ENCODE data around the gene CDON.

CDON gene

DNA sequence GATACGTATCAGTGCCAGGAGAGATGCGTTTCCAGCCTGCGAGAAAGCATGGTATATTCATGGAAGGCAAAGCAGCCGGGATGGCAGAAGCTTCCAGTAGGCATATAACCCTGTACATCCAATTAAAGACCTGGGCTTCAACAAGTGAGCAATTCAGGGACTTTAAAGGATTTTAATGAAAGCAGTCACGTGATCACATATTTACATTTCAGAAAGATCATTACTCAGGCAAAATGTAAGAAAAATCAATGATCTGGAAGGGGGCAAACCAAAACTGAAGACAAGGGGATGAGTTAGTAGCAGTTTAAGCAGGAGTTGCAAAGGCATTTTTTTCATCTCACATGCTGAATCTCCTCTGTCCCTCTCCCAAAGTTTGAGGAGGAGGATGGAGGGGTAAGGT lies 7.8 kb downstream of the CDON start:
- TF ChIP-seq, protein P1, sequence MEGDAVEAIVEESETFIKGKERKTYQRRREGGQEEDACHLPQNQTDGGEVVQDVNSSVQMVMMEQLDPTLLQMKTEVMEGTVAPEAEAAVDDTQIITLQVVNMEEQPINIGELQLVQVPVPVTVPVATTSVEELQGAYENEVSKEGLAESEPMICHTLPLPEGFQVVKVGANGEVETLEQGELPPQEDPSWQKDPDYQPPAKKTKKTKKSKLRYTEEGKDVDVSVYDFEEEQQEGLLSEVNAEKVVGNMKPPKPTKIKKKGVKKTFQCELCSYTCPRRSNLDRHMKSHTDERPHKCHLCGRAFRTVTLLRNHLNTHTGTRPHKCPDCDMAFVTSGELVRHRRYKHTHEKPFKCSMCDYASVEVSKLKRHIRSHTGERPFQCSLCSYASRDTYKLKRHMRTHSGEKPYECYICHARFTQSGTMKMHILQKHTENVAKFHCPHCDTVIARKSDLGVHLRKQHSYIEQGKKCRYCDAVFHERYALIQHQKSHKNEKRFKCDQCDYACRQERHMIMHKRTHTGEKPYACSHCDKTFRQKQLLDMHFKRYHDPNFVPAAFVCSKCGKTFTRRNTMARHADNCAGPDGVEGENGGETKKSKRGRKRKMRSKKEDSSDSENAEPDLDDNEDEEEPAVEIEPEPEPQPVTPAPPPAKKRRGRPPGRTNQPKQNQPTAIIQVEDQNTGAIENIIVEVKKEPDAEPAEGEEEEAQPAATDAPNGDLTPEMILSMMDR (conservative IDR thresholded peaks at IDR 0.05; ENCODE audit: low read depth, low read length): no peak
- no peak for DNase-seq (ENCODE audit: low read depth)

GRCh38 chr11:126054408-126054807 lies 8.3 kb downstream of the CDON start:
- DNase-seq (ENCODE audit: low read depth): no peak
- H3K4me3 ChIP-seq (ENCODE audit: low read length): no peak overlapping the region
- TF ChIP-seq, protein P1 (conservative IDR thresholded peaks at IDR 0.05; ENCODE audit: low read depth, low read length): no peak

More for the DNA sequence above, 7.8 kb downstream of the CDON start:
- H3K4me3 ChIP-seq (ENCODE audit: low read length): no peak overlapping the region

- DNase-seq (ENCODE audit: low read depth): no peak
Observed at GRCh38 chr11:126053415-126054286, 9.0 kb downstream of the CDON start.

GRCh38 chr11:126051117-126051516 lies 11.5 kb downstream of the CDON start:
- no peak for DNase-seq (ENCODE audit: low read depth)
- no peak overlapping the region for H3K4me3 ChIP-seq (ENCODE audit: low read length)
- TF ChIP-seq, protein P1 (conservative IDR thresholded peaks at IDR 0.05; ENCODE audit: low read depth, low read length): no peak

More at GRCh38 chr11:126053415-126054286, 9.0 kb downstream of the CDON start:
- H3K4me3 ChIP-seq (ENCODE audit: low read length): no peak overlapping the region
- TF ChIP-seq, protein P1 (conservative IDR thresholded peaks at IDR 0.05; ENCODE audit: low read depth, low read length): no peak

DNA sequence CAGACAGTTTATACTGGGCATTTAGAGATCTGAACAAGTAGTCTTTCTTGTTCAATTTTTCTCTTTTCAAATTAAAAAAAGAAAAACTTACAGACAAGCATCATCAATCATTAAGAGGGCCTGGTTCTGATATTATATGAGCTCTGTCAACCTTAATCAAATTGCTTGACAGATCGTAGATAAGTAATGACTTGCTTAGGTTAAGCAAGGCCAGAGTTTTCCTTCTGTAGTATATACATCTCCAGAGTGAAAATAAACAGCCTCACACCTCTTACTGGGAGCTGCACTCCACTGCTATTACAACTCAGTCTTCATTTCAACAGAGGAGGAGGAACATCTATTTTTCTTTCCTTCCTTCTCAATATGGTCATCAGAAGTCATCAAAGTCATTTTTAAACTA lies 13.5 kb downstream of the CDON start:
- DNase-seq (ENCODE audit: low read depth): no peak
- no peak overlapping the region for H3K4me3 ChIP-seq (ENCODE audit: low read length)
- TF ChIP-seq, protein P1 (conservative IDR thresholded peaks at IDR 0.05; ENCODE audit: low read depth, low read length): no peak

DNA sequence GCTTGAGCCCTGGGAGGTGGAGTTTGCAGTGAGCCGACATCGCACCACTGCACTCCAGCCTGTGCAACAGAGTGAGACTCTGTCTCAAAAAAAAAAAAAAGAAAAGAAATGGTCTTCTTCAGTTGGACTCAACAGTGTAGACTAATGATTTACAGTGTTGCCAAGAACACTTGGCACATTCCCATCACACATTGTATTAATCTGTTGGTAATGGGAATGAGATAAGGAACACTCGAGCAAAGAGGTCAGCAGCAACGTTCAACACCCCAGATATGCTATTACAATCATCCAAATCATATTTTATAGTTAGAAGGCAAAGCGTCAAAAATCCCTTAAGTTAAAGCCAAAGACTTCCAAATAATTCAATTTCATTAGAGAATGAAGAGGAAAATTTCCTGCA lies 14.5 kb downstream of the CDON start:
- TF ChIP-seq, protein P1 (conservative IDR thresholded peaks at IDR 0.05; ENCODE audit: low read depth, low read length): no peak
- DNase-seq (ENCODE audit: low read depth): no peak
- no peak overlapping the region for H3K4me3 ChIP-seq (ENCODE audit: low read length)
